GM18909 (cell line): ENCODE results near the gene MRPL12.

ENCODE experiments used
- ATAC-seq: cut with Tn5 transposase; IDR thresholded peaks from one replicate; pipeline ENCODE4 v1.9.1; 2021; ENCODE audit warnings: mild to moderate bottlenecking; ENCODE audit not compliant: unreplicated experiment, poor library complexity

MRPL12 gene

DNA sequence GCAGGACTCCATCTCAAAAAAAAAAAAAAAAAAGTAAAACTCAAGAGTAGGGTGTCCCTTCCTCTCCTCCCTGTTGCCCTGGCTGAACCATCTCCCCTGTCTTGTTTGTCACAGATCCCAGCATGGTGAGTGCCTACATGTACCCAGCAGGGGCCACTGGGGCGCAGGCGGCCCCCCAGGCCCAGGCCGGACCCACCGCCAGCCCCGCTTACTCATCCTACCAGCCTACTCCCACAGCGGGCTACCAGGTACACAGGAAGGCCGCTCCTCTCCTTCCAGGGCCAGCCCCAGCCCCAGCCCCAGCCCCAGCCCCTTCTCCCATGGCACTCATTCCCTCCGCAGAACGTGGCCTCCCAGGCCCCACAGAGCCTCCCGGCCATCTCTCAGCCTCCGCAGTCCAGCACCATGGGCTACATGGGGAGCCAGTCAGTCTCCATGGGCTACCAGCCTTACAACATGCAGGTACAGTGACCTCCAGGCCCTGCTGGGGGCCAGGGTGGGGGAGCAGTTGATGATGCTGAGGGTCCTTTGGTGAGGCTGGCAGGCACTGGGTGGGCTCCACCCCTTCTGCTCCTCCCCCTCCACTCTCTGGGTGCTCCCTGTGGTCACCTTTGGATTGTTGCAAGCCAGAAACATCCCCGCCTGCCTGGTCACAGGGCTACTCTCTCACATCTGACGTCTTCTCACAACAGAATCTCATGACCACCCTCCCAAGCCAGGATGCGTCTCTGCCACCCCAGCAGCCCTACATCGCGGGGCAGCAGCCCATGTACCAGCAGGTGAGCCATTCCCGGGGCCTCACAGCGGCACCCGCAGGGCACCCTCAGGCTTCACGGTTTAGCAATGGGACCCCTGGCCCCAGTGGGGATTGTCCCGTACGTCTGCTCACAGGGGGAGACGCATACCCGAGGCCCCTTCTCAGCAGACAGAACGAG is 2.5 kb upstream of the MRPL12 start:
- ATAC-seq = no peak

DNA sequence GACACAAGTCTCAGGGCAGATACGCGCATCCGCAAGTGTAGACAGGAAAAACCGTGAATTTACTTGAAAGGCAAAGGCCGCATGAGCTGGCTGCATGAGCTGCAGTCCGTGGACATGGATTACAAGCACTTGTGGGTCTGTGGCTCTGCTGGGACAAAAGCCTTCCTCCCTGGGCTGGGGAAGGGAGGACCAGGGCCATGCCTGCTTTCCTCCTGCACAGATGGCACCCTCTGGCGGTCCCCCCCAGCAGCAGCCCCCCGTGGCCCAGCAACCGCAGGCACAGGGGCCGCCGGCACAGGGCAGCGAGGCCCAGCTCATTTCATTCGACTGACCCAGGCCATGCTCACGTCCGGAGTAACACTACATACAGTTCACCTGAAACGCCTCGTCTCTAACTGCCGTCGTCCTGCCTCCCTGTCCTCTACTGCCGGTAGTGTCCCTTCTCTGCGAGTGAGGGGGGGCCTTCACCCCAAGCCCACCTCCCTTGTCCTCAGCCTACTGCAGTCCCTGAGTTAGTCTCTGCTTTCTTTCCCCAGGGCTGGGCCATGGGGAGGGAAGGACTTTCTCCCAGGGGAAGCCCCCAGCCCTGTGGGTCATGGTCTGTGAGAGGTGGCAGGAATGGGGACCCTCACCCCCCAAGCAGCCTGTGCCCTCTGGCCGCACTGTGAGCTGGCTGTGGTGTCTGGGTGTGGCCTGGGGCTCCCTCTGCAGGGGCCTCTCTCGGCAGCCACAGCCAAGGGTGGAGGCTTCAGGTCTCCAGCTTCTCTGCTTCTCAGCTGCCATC is 1.7 kb upstream of the MRPL12 start:
- ATAC-seq = no peak

DNA sequence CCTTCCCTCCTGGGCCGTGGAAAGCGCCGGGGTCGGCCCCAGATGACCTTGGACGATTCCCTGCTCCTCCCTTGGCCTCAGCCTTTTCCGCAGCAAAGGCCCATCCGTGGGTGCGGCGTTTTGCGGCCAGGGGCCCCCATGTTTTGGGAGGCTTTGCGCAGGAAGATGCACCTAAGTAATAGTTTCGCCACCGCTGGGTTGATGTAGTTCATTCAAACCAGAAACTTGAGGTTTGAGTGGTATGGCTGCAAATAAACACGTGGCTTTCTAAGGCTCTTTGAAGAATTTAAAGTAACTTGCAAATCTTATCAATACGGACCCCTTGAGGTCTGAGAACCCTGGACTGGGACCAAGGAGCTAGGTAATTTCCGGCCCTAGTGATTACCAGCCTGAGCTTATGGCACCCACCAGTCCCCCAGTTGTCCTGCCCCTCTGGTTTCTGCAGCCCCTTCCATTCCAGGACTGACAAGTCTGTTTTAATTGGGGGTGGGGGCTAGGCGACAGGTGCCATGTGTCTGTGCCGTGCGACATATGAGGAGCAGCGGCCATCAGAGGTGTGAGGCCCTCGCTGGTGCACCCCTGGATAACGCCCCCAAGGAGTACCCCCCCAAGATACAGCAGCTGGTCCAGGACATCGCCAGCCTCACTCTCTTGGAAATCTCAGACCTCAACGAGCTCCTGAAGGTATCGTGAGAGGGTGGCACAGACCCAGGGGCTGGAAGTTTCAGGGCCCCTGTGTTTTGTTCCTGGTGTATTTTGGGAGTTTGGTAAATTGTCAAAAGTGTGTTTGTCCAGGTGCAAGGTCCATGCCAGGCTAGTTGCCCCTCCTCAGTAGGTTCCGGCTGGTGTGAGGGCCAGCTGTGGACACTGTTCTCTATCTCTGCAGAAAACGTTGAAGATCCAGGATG is 834 bp downstream of the MRPL12 start:
- ATAC-seq = no peak

DNA sequence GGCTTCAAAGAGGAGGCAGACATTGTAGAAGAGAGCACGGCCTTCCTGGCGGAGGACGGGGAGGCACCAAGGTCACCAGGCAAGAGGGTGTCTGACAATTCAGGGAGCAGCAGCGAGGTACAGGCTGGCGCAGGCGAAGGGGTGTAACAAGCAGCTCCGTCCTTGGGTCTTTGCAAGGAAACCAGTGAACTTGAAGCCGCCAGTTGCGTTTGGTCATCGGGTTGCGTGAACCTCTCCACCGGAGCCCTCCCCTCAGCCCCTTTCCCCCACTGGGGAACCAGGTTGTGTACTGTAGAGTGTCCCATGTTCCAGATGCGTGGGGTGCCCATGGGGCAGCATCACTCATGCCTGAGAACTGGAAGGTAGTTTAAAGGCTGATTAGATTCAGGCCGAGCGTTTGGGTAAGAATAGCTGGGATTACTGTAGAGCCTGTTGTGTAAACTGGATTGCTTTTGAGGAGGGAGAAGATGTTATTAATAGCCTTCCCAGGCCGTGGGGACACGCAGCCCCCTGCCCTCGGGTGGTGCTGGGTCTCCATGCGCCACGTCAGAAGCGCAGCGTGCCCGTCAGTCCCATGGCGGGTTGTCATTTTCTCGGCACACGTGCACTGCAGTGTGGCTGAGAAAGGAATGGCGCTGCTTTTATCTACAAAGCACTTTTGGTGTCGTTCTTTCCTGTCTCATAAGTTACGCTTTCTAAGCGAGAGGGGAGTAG is 2.5 kb downstream of the MRPL12 start:
- ATAC-seq = no peak

DNA sequence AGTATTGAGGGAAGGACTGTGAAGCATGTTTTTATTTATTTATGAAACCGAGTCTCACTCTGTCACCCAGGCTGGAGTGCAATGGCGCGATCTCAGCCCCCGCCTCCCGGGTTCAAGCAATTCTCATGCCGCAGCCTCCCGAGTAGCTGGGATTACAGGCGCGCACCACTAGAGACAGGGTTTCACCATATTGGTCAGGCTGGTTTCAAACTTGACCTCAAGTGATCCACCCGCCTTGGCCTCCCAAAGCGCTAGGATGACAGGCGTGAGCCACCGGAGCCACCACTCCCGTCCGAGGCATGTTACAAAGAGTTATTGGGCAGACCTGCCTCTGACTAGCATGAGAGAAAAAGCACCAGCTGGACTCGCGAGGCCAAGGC is 3.1 kb downstream of the MRPL12 start:
- no peak for ATAC-seq

DNA sequence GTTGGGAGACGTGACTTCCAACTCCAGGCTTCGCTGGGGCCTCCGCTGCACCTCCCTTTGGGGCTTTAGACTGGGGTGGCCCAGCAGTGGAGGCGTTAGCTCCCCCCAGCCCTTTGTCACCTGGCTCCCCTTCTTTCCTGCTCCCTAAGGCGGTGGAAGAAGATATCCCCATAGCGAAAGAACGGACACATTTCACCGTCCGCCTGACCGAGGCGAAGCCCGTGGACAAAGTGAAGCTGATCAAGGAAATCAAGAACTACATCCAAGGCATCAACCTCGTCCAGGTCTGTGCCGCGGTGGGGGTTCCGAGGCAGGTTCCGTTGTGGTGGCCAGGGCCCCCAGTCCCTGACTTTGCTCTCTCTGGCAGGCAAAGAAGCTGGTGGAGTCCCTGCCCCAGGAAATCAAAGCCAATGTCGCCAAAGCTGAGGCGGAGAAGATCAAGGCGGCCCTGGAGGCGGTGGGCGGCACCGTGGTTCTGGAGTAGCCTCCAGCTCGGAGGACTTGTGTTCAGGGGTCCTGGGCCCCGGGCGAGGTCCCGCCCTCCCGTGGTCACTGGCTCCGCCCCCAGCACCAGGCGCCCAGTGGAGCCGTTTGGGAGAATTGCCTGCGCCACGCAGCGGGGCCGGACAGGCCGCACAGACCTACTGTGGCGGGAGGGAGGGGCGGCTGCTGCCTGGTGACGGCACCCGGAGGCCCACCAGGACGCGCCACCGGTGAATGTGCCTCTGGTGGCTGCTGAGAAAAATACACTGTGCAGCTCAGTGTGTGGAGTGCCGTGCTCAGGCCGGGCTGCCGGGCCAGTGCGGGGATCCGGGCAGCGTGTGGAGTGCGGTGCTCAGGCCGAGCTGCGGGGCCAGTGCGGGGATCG is 3.8 kb downstream of the MRPL12 start:
- no peak for ATAC-seq

DNA sequence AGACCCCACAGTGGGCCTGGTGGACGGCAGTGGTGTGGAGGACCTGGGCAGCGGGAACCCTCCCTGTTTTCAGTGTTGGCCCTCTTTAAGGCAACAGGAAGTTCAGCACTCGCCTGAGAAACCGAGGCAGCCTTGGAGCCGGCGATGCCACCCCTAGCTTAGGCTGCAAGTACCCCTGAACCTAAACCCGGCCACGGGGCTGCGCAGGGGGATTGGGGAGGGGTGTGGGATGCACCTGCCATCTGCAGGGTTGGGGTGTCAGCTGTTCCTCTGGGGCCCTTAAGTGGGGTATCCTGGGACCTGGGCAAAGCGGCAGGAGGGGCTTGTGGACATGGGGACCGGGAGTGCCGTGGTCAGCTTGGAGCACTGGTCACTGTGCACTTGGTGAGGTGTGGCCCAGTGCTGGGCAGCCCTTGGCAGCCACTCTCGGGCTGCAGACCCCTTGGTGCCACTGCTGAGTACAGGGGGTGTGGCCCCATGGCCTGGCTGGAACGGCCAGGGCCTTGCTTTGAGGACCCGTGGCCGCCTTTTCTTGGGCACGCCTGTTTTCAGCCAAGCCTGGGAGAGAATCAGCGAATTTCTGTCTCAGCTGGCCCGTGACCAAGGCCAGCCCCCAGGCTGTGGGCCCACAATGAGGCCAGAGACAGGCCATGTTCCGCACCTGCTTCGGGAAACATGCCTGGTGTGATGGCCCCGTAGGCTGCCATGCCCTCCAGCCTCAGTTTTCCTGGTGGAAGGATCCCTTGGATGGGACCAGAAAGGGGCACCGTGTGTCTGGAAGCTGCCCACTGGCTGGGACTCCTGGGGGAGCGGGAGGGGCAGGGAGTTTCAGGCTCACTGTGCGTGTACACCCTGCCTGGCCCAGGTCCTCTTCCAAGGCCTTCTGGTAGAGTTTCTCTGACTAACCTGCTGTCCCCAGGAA is 4.8 kb downstream of the MRPL12 start:
- ATAC-seq = no peak

DNA sequence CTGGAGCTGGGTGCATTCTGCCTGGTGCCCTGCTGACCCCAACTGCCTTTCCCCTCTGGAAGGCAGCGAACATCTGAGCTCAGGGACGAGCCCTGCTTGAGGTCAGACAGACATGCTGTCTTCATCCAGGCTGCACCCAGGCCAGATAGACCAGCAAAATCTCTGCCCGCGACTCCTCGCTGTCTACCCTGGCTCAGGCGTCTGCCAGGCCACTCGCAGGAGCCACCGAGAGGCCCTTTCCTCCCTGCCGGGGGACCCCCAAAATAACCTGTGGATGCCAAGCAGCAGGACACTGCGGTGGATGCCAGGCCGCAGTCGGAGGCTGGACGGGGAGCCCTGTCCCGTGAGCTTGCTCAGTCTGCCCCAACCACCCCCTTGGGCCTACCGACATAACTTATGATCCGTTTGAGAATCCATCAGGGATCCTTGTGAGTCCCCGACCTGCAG is 5.6 kb downstream of the MRPL12 start:
- no peak for ATAC-seq

DNA sequence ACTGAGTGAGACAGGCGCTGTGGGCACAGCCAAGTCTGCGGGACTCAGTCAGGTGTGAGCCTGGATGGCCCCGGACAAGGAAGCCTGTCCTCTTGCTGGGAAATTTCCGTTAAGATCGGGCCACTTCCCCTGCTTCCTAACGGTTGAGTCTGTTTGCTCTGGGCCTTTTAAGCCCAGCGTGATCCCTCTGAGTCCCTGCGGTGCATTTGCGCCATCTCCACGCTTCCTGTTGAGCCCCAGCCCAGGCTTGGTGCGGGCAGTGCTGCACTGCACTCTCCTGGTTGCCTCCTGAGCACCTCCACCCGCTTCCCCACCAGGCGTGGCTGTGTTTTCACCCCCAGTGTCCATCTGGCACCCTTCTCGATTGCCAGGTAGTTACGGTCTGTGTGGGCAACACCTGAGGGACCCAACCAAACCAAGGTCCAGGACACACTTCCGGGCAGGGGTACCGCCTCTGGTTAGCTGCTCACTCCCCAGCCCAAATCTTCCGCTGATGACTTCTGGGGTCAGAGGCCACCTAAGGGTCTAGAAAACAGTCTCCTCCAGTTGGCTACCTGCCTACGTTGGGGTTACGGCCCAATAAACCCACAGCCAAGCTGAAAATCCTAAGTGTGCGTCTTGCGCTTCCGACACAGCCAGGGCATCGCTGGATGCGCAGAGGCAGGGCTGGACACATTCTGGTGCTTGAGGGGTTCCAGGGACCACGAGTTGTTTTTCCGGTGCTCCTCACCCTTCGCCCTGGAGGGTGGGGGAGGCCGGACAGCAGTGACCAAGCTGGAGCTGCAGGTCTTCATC is 7.5 kb downstream of the MRPL12 start:
- ATAC-seq = no peak

DNA sequence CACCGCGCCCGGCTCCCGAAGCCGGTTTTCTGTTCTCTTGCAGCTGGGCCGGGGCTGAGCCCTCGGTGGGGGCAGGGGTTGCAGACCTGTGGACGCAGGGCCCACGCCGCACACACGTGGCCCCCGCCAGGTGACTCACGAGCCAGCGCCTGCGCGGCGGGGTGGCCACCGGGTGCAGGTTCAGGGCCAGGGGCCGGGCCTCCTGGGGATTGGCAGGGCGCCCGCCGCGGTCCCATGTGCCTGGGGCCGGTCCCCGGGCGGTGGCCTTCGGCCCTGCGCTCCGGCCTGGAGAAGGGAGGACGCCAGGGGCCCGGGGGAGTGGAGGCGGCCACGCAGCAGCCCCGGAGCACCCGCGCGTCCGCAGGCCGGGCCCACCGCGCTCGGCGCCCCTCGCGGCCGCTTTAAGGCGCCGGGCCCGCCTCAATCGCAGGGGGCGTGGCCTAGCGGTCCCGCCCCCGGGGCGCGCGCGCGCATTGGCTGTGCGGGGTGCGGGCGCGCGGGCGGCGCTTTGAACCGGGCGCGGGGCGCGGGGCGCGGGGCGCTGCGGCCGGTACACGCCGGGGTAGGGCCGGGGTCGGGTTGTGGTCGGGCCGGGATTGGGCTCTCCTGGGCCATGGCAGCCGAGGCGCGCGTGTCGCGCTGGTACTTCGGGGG is 8.8 kb downstream of the MRPL12 start, which contains the start of gene SLC25A10:
SLC25A10 (plus strand) TSS at position 471 of the 654 bp plus-strand sequence; CDS start at position 614, 143 bp downstream.
- peak; percentile 65 for ATAC-seq

DNA sequence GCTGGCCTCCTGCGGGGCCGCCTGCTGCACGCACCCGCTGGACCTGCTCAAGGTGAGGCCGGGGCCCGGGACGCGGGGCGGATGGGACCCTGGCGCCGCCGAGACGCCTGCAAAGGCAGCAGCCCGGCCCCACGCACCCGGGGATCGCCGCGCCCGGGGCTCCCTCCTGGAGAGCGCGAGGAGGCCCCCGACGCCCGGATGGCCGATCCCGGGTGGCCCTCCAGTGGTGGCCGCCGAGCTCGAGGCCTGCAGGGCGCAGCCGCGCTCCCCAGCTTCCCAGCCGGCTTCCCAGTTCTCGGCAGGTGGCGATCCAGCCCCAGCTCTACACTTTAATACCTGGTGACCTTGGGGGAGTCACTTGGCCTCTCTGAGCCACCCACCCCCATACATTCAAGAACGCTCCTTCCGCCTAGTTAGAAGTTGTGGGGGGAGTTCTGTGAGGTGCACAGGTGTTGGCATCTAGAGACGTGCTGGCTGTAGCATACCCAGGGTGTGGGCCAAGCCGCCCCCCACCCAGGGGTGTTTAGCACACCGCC is 9.4 kb downstream of the MRPL12 start:
- ATAC-seq = peak; percentile 6

DNA sequence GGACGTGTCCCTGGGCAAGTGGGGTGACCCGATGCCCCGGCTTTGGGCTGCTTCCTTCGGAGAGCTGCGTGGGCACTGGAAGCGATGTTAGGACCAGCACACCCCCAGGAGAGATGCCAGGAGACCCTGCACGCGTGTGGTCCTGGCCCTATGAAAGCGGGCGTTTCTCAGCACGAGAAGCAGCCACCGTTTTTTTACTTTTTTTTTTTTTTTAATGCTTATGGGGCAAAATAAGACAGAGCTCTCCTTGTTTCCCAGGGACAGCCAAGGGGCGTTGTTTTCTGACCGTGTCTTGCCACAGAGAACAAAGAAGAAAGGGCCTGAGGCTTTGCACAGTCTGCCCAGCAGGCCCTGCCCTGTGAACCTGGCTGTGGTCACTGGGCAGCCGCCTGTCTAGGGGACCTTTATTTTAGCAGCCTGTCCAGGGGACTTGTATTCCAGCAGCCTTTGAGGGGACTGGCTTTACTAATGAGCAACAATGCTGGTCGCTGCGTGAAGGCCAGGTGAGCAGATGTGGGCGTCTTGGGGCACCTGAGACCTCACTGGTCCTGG is 9.9 kb downstream of the MRPL12 start:
- ATAC-seq = no peak

DNA sequence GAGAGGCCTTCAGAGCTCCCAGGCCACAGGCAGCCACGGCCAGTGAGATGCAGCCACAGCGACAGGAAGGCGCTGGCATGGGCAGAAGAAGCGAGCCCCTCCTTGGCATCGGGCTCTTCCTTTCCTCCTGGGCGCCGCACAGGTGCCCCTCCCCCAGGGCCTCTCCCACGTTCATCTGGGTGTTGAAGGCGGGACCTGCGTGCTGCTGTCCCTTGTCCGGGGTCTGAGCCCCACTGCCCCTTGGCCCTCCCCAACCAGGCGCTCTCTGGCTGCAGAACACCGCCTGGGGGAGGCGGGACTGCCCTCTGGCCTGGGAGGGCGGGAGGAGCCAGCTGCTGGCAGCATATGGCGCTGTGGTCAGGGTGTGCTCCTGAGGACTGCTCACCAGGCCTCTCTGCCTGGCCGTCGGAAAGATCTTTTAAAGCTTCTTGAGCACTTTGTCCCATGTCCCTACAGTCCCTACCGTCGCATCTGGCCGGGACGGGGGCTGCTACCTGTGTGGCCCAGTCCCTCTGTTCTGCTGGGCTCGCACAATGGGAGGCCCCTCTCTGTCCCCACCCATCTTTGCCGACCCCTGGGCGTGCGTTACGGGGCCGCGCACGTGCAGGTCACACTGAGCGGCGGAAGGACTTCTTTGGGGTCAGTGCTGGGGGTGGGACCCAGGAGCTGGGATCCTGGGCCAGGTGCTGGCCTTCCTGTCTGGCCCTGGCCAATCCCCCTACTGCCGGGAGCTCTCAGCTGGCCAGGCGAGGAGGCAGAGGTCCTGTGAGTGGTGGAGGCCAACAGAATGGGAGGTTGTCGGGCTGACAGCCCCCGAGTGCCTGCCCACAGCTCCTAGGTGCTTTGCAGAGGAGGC is 10.6 kb downstream of the MRPL12 start:
- no peak for ATAC-seq

DNA sequence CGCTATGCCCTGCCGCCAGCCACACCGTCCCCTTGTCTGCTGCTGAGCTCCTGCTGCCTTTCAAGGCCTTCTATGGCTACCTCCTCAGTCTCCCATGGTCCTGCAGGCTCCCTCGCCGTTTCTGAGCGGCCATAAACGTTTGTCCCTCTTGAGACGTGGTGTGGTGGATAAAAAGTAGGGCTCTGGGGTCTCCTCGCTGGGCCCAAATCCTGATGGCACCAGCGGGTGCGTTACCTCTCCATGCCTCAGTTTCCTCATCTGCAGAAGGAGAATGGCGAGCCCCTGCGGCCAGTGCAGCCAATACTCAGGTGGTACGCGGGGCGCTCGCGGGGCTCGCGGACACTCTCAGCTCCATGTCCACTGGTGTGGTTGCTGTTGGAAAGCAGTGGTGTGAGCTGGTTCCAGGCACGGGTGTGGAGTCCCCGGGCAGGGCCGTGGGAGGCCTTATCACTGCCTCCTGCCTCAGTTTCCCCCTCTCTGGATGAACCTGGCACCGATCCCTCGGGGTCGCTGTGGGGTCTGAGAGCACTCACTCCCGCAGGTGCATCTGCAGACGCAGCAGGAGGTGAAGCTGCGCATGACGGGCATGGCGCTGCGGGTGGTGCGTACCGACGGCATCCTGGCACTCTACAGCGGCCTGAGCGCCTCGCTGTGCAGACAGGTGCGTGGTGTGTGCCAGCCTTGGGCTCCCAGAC is 11.4 kb downstream of the MRPL12 start:
- ATAC-seq = no peak
